BLaER1 treated with 17β-estradiol and CSF1 and Interleukin-3, amounts not matched to agents 10 nM and 100 nM (cell line): ENCODE results near the gene TJAP1.

Source experiments
- H3K27ac ChIP-seq, 11 experiments: shearing (Covaris generic); formaldehyde crosslinking; 2 replicates each; pipeline ENCODE4 v1.8.1; 2022
- H3K27me3 ChIP-seq, 11 experiments: shearing (Covaris generic); formaldehyde crosslinking; 2 replicates each; pipeline ENCODE4 v1.8.1; 2022
- H3K36me3 ChIP-seq, 11 experiments: shearing (Covaris generic); formaldehyde crosslinking; 2 replicates each; pipeline ENCODE4 v1.8.1; 2022
- H3K4me1 ChIP-seq, 10 experiments: shearing (Covaris generic); formaldehyde crosslinking; 2 replicates each; pipeline ENCODE4 v1.8.1; 2022
- H3K4me2 ChIP-seq, 11 experiments: shearing (Covaris generic); formaldehyde crosslinking; 2 replicates each; pipeline ENCODE4 v1.8.1; 2022
- H3K4me3 ChIP-seq, 10 experiments: shearing (Covaris generic); formaldehyde crosslinking; 2 replicates each; pipeline ENCODE4 v1.8.1; 2022
- H3K9ac ChIP-seq, 11 experiments: shearing (Covaris generic); formaldehyde crosslinking; 2 replicates each; pipeline ENCODE4 v1.8.1; 2022
- H3K9me3 ChIP-seq, 11 experiments: shearing (Covaris generic); formaldehyde crosslinking; replicated peaks in 1 of 11; 2 replicates each; pipeline ENCODE4 v1.8.1; 2022
- H4K20me1 ChIP-seq, 11 experiments: shearing (Covaris generic); formaldehyde crosslinking; 2 replicates each; pipeline ENCODE4 v1.8.1; 2022
- Cebpa-rat ChIP-seq, 11 experiments: shearing (Covaris generic); IDR thresholded peaks; 2 replicates each; pipeline ENCODE4 v1.8.1; 2022

TJAP1 gene

GRCh38 chr6:43448916-43449315, 28.5 kb upstream of the TJAP1 start:
- H3K4me1 ChIP-seq: peaks cover 18 to 26% (median 25%) of the 10 kb centered on the region in 10 experiments
- H3K4me2 ChIP-seq: no peak overlapping the region
- H3K4me3 ChIP-seq: no peak overlapping the region
- peaks cover 0 to 58% (median 9%) of the 10 kb centered on the region in 11 experiments; a peak in 12 of 22 replicates for H4K20me1 ChIP-seq
- no peaks in the 10 kb centered on the region for H3K9me3 ChIP-seq
- H3K27ac ChIP-seq: no peak overlapping the region
- H3K27me3 ChIP-seq: peaks cover 0 to 5% (median 2%) of the 10 kb centered on the region in 11 experiments; a peak in 12 of 22 replicates
- H3K9ac ChIP-seq: no peak overlapping the region
- no peak for TF ChIP-seq Cebpa-rat (IDR thresholded peaks at IDR 0.05)
- peaks cover 48 to 87% (median 68%) of the 10 kb centered on the region in 11 experiments for H3K36me3 ChIP-seq

GRCh38 chr6:43450699-43451131, 26.7 kb upstream of the TJAP1 start:
- Histone ChIP-seq H3K27ac (no peak overlapping the region), H3K27me3 (peaks cover 11 to 23% (median 20%) of the 10 kb centered on the region in 11 experiments), H4K20me1 (peaks cover 0 to 49% (median 10%) of the 10 kb centered on the region in 11 experiments; a peak in 10 of 22 replicates), H3K9me3 (no peaks in the 10 kb centered on the region), H3K4me3 (no peak overlapping the region), H3K4me1 (peaks cover 0 to 16% (median 12%) of the 10 kb centered on the region in 10 experiments; a peak in 17 of 20 replicates), H3K9ac (no peak overlapping the region), H3K4me2 (no peak overlapping the region), H3K36me3 (peaks cover 47 to 75% (median 61%) of the 10 kb centered on the region in 11 experiments)
- TF ChIP-seq Cebpa-rat (IDR thresholded peaks at IDR 0.05): no peak

- peaks cover 0 to 12% (median 6%) of the 10 kb centered on the region in 10 experiments; a peak in 12 of 20 replicates for H3K4me1 ChIP-seq
- H3K27me3 ChIP-seq: peaks cover 17 to 29% (median 26%) of the 10 kb centered on the region in 11 experiments
- H3K9me3 ChIP-seq: no peaks in the 10 kb centered on the region
- TF ChIP-seq Cebpa-rat (IDR thresholded peaks at IDR 0.05): no peak
- no peak overlapping the region for H3K27ac ChIP-seq
- peaks cover 0 to 49% (median 10%) of the 10 kb centered on the region in 11 experiments; a peak in 11 of 22 replicates for H4K20me1 ChIP-seq
- no peak overlapping the region for H3K9ac ChIP-seq
- no peak overlapping the region for H3K4me2 ChIP-seq
- H3K4me3 ChIP-seq: no peak overlapping the region
- peaks cover 43 to 68% (median 54%) of the 10 kb centered on the region in 11 experiments for H3K36me3 ChIP-seq
Observed at GRCh38 chr6:43451348-43451747, 26.0 kb upstream of the TJAP1 start.

- H3K9ac ChIP-seq: no peak overlapping the region
Observed at GRCh38 chr6:43451939-43452338, 25.4 kb upstream of the TJAP1 start.

DNA sequence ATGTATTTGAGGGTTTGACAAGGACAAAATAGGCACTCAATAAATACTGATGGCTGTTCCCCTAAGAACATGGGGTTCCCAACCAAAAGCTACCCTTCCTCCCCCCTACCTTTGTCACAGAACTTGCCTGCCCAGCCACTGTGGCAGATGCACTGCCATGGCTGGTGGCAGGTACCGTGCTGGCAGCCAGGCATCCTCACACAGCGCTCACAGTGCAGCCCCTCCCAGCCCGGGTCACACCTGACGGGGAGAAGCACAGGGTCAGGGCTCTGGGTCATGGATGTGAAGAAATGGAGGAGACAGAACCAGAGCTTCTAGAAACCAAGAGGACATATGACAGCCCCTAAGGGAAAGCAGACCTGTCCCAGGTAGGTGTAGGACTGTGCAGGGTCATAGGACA, 24.5 kb upstream of the TJAP1 start:
- Histone ChIP-seq H3K4me2 (no peak overlapping the region), H3K4me1 (peaks cover 0 to 11% (median 5%) of the 10 kb centered on the region in 10 experiments; a peak in 6 of 20 replicates), H3K36me3 (peaks cover 34 to 56% (median 46%) of the 10 kb centered on the region in 11 experiments), H3K27ac (no peak overlapping the region), H4K20me1 (peaks cover 0 to 54% (median 10%) of the 10 kb centered on the region in 11 experiments; a peak in 12 of 22 replicates), H3K27me3 (peaks cover 31 to 45% (median 42%) of the 10 kb centered on the region in 11 experiments), H3K9me3 (no peaks in the 10 kb centered on the region), H3K4me3 (no peak overlapping the region), H3K9ac (no peak overlapping the region)
- no peak for TF ChIP-seq Cebpa-rat (IDR thresholded peaks at IDR 0.05)

More at GRCh38 chr6:43451939-43452338, 25.4 kb upstream of the TJAP1 start:
- Histone ChIP-seq H4K20me1 (peaks cover 0 to 54% (median 10%) of the 10 kb centered on the region in 11 experiments; a peak in 12 of 22 replicates), H3K27me3 (peaks cover 23 to 35% (median 32%) of the 10 kb centered on the region in 11 experiments), H3K4me2 (no peak overlapping the region), H3K4me1 (peaks cover 0 to 11% (median 5%) of the 10 kb centered on the region in 10 experiments; a peak in 6 of 20 replicates), H3K36me3 (peaks cover 43 to 66% (median 53%) of the 10 kb centered on the region in 11 experiments), H3K9me3 (no peaks in the 10 kb centered on the region), H3K4me3 (no peak overlapping the region), H3K27ac (no peak overlapping the region)
- no peak for TF ChIP-seq Cebpa-rat (IDR thresholded peaks at IDR 0.05)

GRCh38 chr6:43453831-43454230, 23.5 kb upstream of the TJAP1 start:
- Histone ChIP-seq H3K9me3 (no peaks in the 10 kb centered on the region), H3K4me3 (no peak overlapping the region), H3K36me3 (peaks cover 25 to 47% (median 38%) of the 10 kb centered on the region in 11 experiments), H3K27me3 (peaks cover 31 to 48% (median 45%) of the 10 kb centered on the region in 11 experiments), H4K20me1 (peaks cover 0 to 54% (median 10%) of the 10 kb centered on the region in 11 experiments; a peak in 12 of 22 replicates), H3K4me1 (peaks cover 0 to 11% (median 5%) of the 10 kb centered on the region in 10 experiments; a peak in 6 of 20 replicates), H3K27ac (no peak overlapping the region), H3K4me2 (peak overlapping the region in 1 of 11 experiments; percentile 99; a peak in 1 of 22 replicates), H3K9ac (no peak overlapping the region)
- no peak for TF ChIP-seq Cebpa-rat (IDR thresholded peaks at IDR 0.05)

DNA sequence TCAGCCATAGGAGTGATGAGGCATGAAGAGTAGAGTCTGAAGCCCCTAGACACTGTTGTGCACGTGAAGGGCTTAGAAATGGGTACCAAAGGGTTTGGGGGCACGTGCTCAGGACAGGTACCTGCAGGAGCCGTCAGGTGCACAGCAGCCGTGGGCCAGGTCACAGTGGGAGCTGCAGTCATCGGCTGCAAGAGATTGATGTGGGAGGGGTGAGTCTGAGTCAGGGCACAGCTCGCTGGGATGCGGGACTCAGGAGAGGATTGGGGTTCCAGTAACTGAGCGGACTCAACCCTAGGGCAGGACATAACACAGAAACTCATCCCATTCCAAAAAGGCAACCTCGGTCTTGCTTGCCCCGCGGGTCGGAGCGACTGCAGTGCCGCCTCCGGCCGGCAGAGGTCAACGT, 23.1 kb upstream of the TJAP1 start:
- Histone ChIP-seq H3K27me3 (peaks cover 31 to 48% (median 45%) of the 10 kb centered on the region in 11 experiments), H3K36me3 (peaks cover 20 to 42% (median 36%) of the 10 kb centered on the region in 11 experiments), H3K4me3 (peak overlapping the region; percentile 58 to 74 (median 65)), H3K4me2 (peak overlapping the region; percentile 88 to 100 (median 98)), H3K27ac (no peak overlapping the region), H3K4me1 (peaks cover 0 to 11% (median 5%) of the 10 kb centered on the region in 10 experiments; a peak in 6 of 20 replicates), H4K20me1 (peaks cover 0 to 52% (median 10%) of the 10 kb centered on the region in 11 experiments; a peak in 12 of 22 replicates), H3K9me3 (no peaks in the 10 kb centered on the region), H3K9ac (peak overlapping the region in 7 of 11 experiments; percentile 53 to 75 (median 70); a peak in 12 of 22 replicates)
- no peak for TF ChIP-seq Cebpa-rat (IDR thresholded peaks at IDR 0.05)

GRCh38 chr6:43454696-43455530, 22.5 kb upstream of the TJAP1 start:
- Histone ChIP-seq H3K9me3 (no peaks in the 10 kb centered on the region), H3K27me3 (peaks cover 31 to 48% (median 45%) of the 10 kb centered on the region in 11 experiments), H3K4me3 (peak overlapping the region; percentile 58 to 74 (median 65)), H3K4me2 (peak overlapping the region; percentile 88 to 100 (median 98)), H3K36me3 (peaks cover 14 to 36% (median 30%) of the 10 kb centered on the region in 11 experiments; a peak in 21 of 22 replicates), H3K4me1 (peaks cover 0 to 11% (median 5%) of the 10 kb centered on the region in 10 experiments; a peak in 6 of 20 replicates), H3K9ac (peak overlapping the region; percentile 38 to 75 (median 65); a peak in 20 of 22 replicates), H3K27ac (no peak overlapping the region), H4K20me1 (peaks cover 0 to 45% (median 10%) of the 10 kb centered on the region in 11 experiments; a peak in 12 of 22 replicates)
- TF ChIP-seq Cebpa-rat (IDR thresholded peaks at IDR 0.05): no peak
